SK-N-MC (cell line): ENCODE results near the gene IL11RA.

Experiments
- EZH2 ChIP-seq: fragments of 200-600 bp; sonication (generic); IDR thresholded peaks from one replicate; pipeline ENCODE4 v1.6.1; 2017; ENCODE audit warnings: antibody characterized with exemption
- POLR2AphosphoS5 ChIP-seq: IDR thresholded peaks from 2 replicates; pipeline ENCODE4 v1.6.1; 2012; ENCODE audit warnings: mild to moderate bottlenecking, low read depth, low read length, borderline replicate concordance

GRCh38 chr9:34610434-34611206 is 41.4 kb upstream of the IL11RA start:
- TF ChIP-seq POLR2AphosphoS5 (no peak), EZH2 (no peak)
